OCI-LY1 (cell line): ENCODE results near the gene C15orf61.

ENCODE experiments used
- H2AFZ ChIP-seq: fragments of 200-600 bp; sonication (generic), shearing (Covaris generic); 2 replicates; pipeline ENCODE4 v1.6.0; 2014; ENCODE audit warnings: antibody characterized with exemption, mild to moderate bottlenecking, low read length
- H3F3A ChIP-seq: fragments of 200-600 bp; sonication (generic), shearing (Covaris generic); 2 replicates; pipeline ENCODE4 v1.6.0; 2014; ENCODE audit warnings: mild to moderate bottlenecking, antibody characterized with exemption, low read length, moderate library complexity; ENCODE audit not compliant: insufficient read depth
- H3K27ac ChIP-seq: fragments of 200-600 bp; sonication (generic); 2 replicates; pipeline ENCODE4 v1.5.1; 2014; ENCODE audit warnings: low read length, mixed run types, mild to moderate bottlenecking, low read depth; ENCODE audit not compliant: poor library complexity, severe bottlenecking
- H3K27me3 ChIP-seq: fragments of 200-600 bp; sonication (generic); 2 replicates; pipeline ENCODE4 v1.6.0; 2014; ENCODE audit warnings: antibody characterized with exemption, mild to moderate bottlenecking, low read length, moderate library complexity; ENCODE audit not compliant: insufficient read depth
- H3K36me3 ChIP-seq: fragments of 200-600 bp; sonication (generic); 2 replicates; pipeline ENCODE4 v1.6.1; 2014; ENCODE audit warnings: mild to moderate bottlenecking, antibody characterized with exemption, low read length, moderate library complexity, mixed read lengths; ENCODE audit not compliant: insufficient read depth
- H3K4me1 ChIP-seq: fragments of 200-600 bp; sonication (generic); 2 replicates; pipeline ENCODE4 v1.5.1; 2014; ENCODE audit warnings: mild to moderate bottlenecking, low read length, moderate library complexity; ENCODE audit not compliant: insufficient read depth, severe bottlenecking
- H3K4me2 ChIP-seq: fragments of 200-600 bp; sonication (generic), shearing (Covaris generic); 2 replicates; pipeline ENCODE4 v1.6.1; 2014; ENCODE audit warnings: low read length
- H3K4me3 ChIP-seq: fragments of 200-600 bp; sonication (generic); 2 replicates; pipeline ENCODE4 v1.5.1; 2014; ENCODE audit warnings: low read length, low read depth, mild to moderate bottlenecking, mixed read lengths; ENCODE audit not compliant: poor library complexity, severe bottlenecking
- H3K79me2 ChIP-seq: fragments of 200-600 bp; shearing (Covaris generic); 2 replicates; pipeline ENCODE4 v1.6.1; 2016; ENCODE audit warnings: mixed run types, low read length, mixed read lengths; ENCODE audit not compliant: insufficient read depth
- H3K9ac ChIP-seq: fragments of 200-600 bp; sonication (generic), shearing (Covaris generic); 2 replicates; pipeline ENCODE4 v1.6.1; 2014; ENCODE audit warnings: mild to moderate bottlenecking, low read length, mixed read lengths
- H3K9me2 ChIP-seq: fragments of 200-600 bp; sonication (generic), shearing (Covaris generic); 2 replicates; pipeline ENCODE4 v1.6.1; 2014; ENCODE audit warnings: low read depth, mild to moderate bottlenecking, low read length, mixed read lengths
- H3K9me3 ChIP-seq: fragments of 200-600 bp; shearing (Covaris generic); 2 replicates; pipeline ENCODE4 v1.6.1; 2014; ENCODE audit warnings: low read length, mixed read lengths
- H4K20me1 ChIP-seq: fragments of 200-600 bp; sonication (generic), shearing (Covaris generic); 2 replicates; pipeline ENCODE4 v1.6.0; 2016; ENCODE audit warnings: mild to moderate bottlenecking, low read length; ENCODE audit not compliant: insufficient read depth
- CTCF ChIP-seq: fragments of 200-600 bp; sonication (generic), shearing (Covaris generic); IDR thresholded peaks from 2 replicates; pipeline ENCODE4 v1.5.1; 2017; ENCODE audit warnings: mild to moderate bottlenecking, antibody characterized with exemption, low read length, moderate library complexity, mixed read lengths
- EZH2 ChIP-seq: fragments of 200-600 bp; sonication (generic), shearing (Covaris generic); IDR thresholded peaks from 2 replicates; pipeline ENCODE4 v1.8.0; 2017; ENCODE audit warnings: borderline replicate concordance, mixed run types, mild to moderate bottlenecking, antibody characterized with exemption, low read length, moderate library complexity, mixed read lengths

C15orf61 gene

GRCh38 chr15:67560320-67560719, 39.4 kb downstream of the C15orf61 start:
- H3K79me2 ChIP-seq: peaks cover 4% of the 10 kb centered on the region; the same call in 1 of the 2 replicates
- no peaks in the 10 kb centered on the region for H3K9me2 ChIP-seq
- no peak overlapping the region for H3K4me3 ChIP-seq
- TF ChIP-seq CTCF: no peak
- no peak for TF ChIP-seq EZH2
- H3K27ac ChIP-seq: no peak overlapping the region
- H4K20me1 ChIP-seq: no peaks in the 10 kb centered on the region
- peaks cover 71% of the 10 kb centered on the region for H3K36me3 ChIP-seq
- H3K9me3 ChIP-seq: 0 out of 2 replicates have a peak, but pooled peaks cover 10% of the 10 kb centered on the region
- no peak overlapping the region for H2AFZ ChIP-seq
- H3K4me2 ChIP-seq: no peak overlapping the region
- H3K27me3 ChIP-seq: no peaks in the 10 kb centered on the region
- peaks cover 41% of the 10 kb centered on the region for H3K4me1 ChIP-seq
- H3K9ac ChIP-seq: no peak overlapping the region
- H3F3A ChIP-seq: no peaks in the 10 kb centered on the region

- H3K79me2 ChIP-seq: peaks cover 4% of the 10 kb centered on the region; the same call in 1 of the 2 replicates
- no peak overlapping the region for H2AFZ ChIP-seq
- H3K9ac ChIP-seq: no peak overlapping the region
- H3K27ac ChIP-seq: peak overlapping the region; percentile 48
- no peaks in the 10 kb centered on the region for H4K20me1 ChIP-seq
- peaks cover 53% of the 10 kb centered on the region for H3K36me3 ChIP-seq
- H3F3A ChIP-seq: no peaks in the 10 kb centered on the region
- H3K4me3 ChIP-seq: no peak overlapping the region
- H3K27me3 ChIP-seq: no peaks in the 10 kb centered on the region
- no peaks in the 10 kb centered on the region for H3K9me2 ChIP-seq
- TF ChIP-seq CTCF: no peak
- no peak for TF ChIP-seq EZH2
- H3K4me1 ChIP-seq: peaks cover 41% of the 10 kb centered on the region
- 0 out of 2 replicates have a peak, but pooled peaks cover 10% of the 10 kb centered on the region for H3K9me3 ChIP-seq
- no peak overlapping the region for H3K4me2 ChIP-seq
Measured at GRCh38 chr15:67563092-67563491, 42.2 kb downstream of the C15orf61 start.

GRCh38 chr15:67564021-67564967, 43.4 kb downstream of the C15orf61 start:
- H3K4me1 ChIP-seq: peaks cover 41% of the 10 kb centered on the region
- peaks cover 4% of the 10 kb centered on the region; the same call in 1 of the 2 replicates for H3K79me2 ChIP-seq
- H2AFZ ChIP-seq: no peak overlapping the region
- H3K4me3 ChIP-seq: no peak overlapping the region
- no peak overlapping the region for H3K4me2 ChIP-seq
- H4K20me1 ChIP-seq: no peaks in the 10 kb centered on the region
- no peak for TF ChIP-seq CTCF
- TF ChIP-seq EZH2: no peak
- no peaks in the 10 kb centered on the region for H3K9me2 ChIP-seq
- peaks cover 44% of the 10 kb centered on the region for H3K36me3 ChIP-seq
- no peaks in the 10 kb centered on the region for H3F3A ChIP-seq
- no peaks in the 10 kb centered on the region for H3K27me3 ChIP-seq
- no peak overlapping the region for H3K9ac ChIP-seq
- H3K9me3 ChIP-seq: 0 out of 2 replicates have a peak, but pooled peaks cover 6% of the 10 kb centered on the region
- H3K27ac ChIP-seq: no peak overlapping the region
